PFSK-1 (cell line): ENCODE data around the gene TMEM272.

Source experiments
- POLR2AphosphoS5 ChIP-seq: IDR thresholded peaks from 2 replicates; pipeline ENCODE4 v1.6.1; 2012; ENCODE audit warnings: low read depth, mild to moderate bottlenecking, control low read depth, low read length, moderate library complexity
- SIN3A ChIP-seq: IDR thresholded peaks from 2 replicates; pipeline ENCODE4 v1.6.1; 2012; ENCODE audit warnings: mild to moderate bottlenecking, low read length, moderate library complexity, borderline replicate concordance; ENCODE audit not compliant: insufficient read depth
- TAF1 ChIP-seq: IDR thresholded peaks from 2 replicates; pipeline ENCODE4 v1.6.1; 2012; ENCODE audit warnings: low read length, control low read depth, borderline replicate concordance; ENCODE audit not compliant: insufficient read depth

DNA sequence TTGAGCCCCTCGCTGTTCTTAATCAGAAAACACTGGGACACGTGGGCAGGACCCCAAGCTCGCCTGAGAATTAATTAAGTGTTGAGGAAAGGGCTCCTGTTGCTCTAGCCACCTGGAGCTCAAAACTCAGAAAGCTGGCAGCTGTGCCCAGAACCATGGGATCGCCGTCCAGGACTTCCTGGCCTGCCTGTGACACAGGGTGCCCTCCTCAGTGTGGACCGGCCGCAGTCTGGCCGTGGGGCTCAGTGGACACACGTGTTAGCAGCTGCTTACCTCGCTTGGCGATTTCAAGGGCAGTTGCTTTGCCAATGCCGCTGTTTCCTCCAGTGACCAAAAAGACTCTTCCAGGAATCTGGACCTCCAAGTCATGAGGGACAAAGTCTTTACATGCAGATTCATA is 45.7 kb downstream of the TMEM272 start:
- TF ChIP-seq TAF1 (no peak), SIN3A (no peak), POLR2AphosphoS5 (no peak)
